Endothelial cell of umbilical vein (primary cell): ENCODE measurements around the gene CAMTA1.

Experiments
- POLR2A ChIP-seq: IDR thresholded peaks from 2 replicates; pipeline ENCODE4 v1.6.1; 2012; ENCODE audit warnings: low read depth, mild to moderate bottlenecking, control low read depth, low read length
- POLR2AphosphoS5 ChIP-seq: IDR thresholded peaks from 2 replicates; pipeline ENCODE4 v1.6.1; 2012; ENCODE audit warnings: low read depth, mild to moderate bottlenecking, control low read depth, low read length, moderate library complexity; ENCODE audit not compliant: insufficient read depth

DNA sequence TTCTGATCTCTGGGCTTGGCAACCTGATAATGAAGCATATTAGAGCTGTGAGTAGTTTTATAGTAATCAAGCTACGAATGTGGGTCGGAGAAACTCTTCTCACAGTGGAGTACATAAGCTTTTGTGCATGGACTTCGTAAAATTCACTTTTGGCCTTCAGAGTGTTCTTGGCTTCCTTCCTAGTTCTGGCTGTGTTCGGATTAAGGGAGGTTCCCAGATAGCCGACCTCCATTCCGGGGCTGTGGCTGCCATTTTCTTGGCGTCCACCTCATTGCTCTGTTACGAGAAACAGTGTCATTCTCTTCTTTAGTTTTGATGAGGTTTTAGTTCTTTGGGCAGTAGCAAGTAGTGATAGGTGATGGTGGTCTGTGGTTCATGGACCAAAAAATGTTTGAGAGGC lies 26.3 kb downstream of the CAMTA1 start:
- TF ChIP-seq POLR2A, result no peak
- TF ChIP-seq POLR2AphosphoS5, result no peak
